GM12878 (cell line): ENCODE data around the gene GSTM2. TPM values are rescaled to one million over a fixed set of nuclear protein-coding genes. Genes with fewer than 3 reads are reported as not detected.

ENCODE experiments used
- ASH2L ChIP-seq: fragments of 300-600, 200-600 bp; sonication (generic); IDR thresholded peaks from 2 replicates; pipeline ENCODE4 v1.6.1; 2017; ENCODE audit warnings: low read depth, mild to moderate bottlenecking, borderline replicate concordance
- CBFB ChIP-seq: IDR thresholded peaks from 2 replicates; pipeline ENCODE4 v1.6.1; 2016; ENCODE audit warnings: antibody characterized with exemption, low read depth
- CHD2 ChIP-seq: IDR thresholded peaks from 2 replicates; pipeline ENCODE4 v1.6.1; 2011; ENCODE audit warnings: low read depth, low read length, improper control_type of control experiment, borderline replicate concordance
- E4F1 ChIP-seq: fragments of 450-650 bp; IDR thresholded peaks from 2 replicates; pipeline ENCODE4 v1.6.1; 2018; ENCODE audit warnings: borderline replicate concordance, mild to moderate bottlenecking; ENCODE audit not compliant: partially characterized antibody
- EP300 ChIP-seq, 2 experiments: fragments of 150-350 bp in 1 of 2; IDR thresholded peaks; 2 replicates each; pipeline ENCODE4 v1.6.1; 2011 to 2012; ENCODE audit warnings: low read depth in 2 of 2, low read length in 2 of 2, borderline replicate concordance in 1 of 2, improper control_type of control experiment in 1 of 2, inconsistent platforms in 1 of 2; ENCODE audit not compliant: control insufficient read depth in 1 of 2
- FOXK2 ChIP-seq: fragments of 450-650 bp; IDR thresholded peaks from 2 replicates; pipeline ENCODE4 v1.6.1; 2017; ENCODE audit warnings: mild to moderate bottlenecking, moderate library complexity
- JUNB ChIP-seq: IDR thresholded peaks from 2 replicates; pipeline ENCODE4 v1.6.1; 2016; ENCODE audit warnings: antibody characterized with exemption, mild to moderate bottlenecking
- NBN ChIP-seq: fragments of 450-650 bp; IDR thresholded peaks from 2 replicates; pipeline ENCODE4 v1.6.1; 2016
- NKRF ChIP-seq: fragments of 450-650 bp; conservative IDR thresholded peaks from 2 replicates; pipeline ENCODE4 v1.6.1; 2017; ENCODE audit warnings: mild to moderate bottlenecking, moderate library complexity
- NR2F1 ChIP-seq: fragments of 450-650 bp; conservative IDR thresholded peaks from 2 replicates; pipeline ENCODE4 v1.6.1; 2017; ENCODE audit warnings: mild to moderate bottlenecking
- POLR2A ChIP-seq: IDR thresholded peaks from 2 replicates; pipeline ENCODE4 v1.6.1; 2011; ENCODE audit warnings: low read depth, mild to moderate bottlenecking, low read length
- STAT1 ChIP-seq: fragments of 450-650 bp; conservative IDR thresholded peaks from 2 replicates; pipeline ENCODE4 v1.6.1; 2014; ENCODE audit warnings: antibody characterized with exemption, mild to moderate bottlenecking
- STAT3 ChIP-seq: IDR thresholded peaks from 2 replicates; pipeline ENCODE4 v1.6.1; 2011; ENCODE audit warnings: low read depth, low read length, improper control_type of control experiment
- TBL1XR1 ChIP-seq: IDR thresholded peaks from 2 replicates; pipeline ENCODE4 v1.6.1; 2012; ENCODE audit warnings: low read depth, low read length, improper control_type of control experiment
- ZBED1 ChIP-seq: IDR thresholded peaks from 2 replicates; pipeline ENCODE4 v1.6.1; 2016; ENCODE audit warnings: borderline replicate concordance
- ZBTB4 ChIP-seq: fragments of 450-650 bp; formaldehyde crosslinking; IDR thresholded peaks from 2 replicates; pipeline ENCODE4 v1.4.0; 2022; ENCODE audit warnings: mild to moderate bottlenecking, moderate library complexity
- polyA plus RNA-seq, 11 experiments: library from polyadenylated mRNA; depleted of rRNA in 4 of 11; unstranded in 6 of 11; stranded (reverse) in 5 of 11; fragments of >200 nt; fragmentation: Nextera tagmentation in 4 of 11; fragmentation: Illumina TruSeq in 1 of 11; extraction: Ambion mirVana in 4 of 11; extraction: Trizol in 1 of 11; gene quantifications; 1 replicate in 1 of 11; 2 replicates in 10 of 11; pipeline versions ENCODE4 v1.2.1 to v1.2.3, GENCODE V29; 2011 to 2016; ENCODE audit warnings: inconsistent platforms in 2 of 11, missing spikeins in 2 of 11, low read depth in 1 of 11
- total RNA-seq, 4 experiments: library from RNA; depleted of rRNA in 3 of 4; stranded (reverse); fragments of >200 nt in 3 of 4; fragmentation: Illumina TruSeq in 1 of 4; extraction: Trizol in 1 of 4; gene quantifications; 2 replicates each; pipeline versions ENCODE4 v1.2.1 to v1.2.3, GENCODE V29; 2013 to 2021
- TF ChIP-seq, protein P1 (sequence below): IDR thresholded peaks from 2 replicates; pipeline ENCODE4 v1.6.1; 2012; ENCODE audit warnings: low read depth, low read length, improper control_type of control experiment
- TF ChIP-seq, protein P2 (sequence below), 3 experiments: IDR thresholded peaks in 2 of 3; conservative IDR thresholded peaks in 1 of 3; 2 replicates each; pipeline ENCODE4 v1.5.1; 2011; ENCODE audit warnings: low read depth in 3 of 3, low read length in 3 of 3, mild to moderate bottlenecking in 3 of 3, control low read depth in 2 of 3, moderate library complexity in 2 of 3, inconsistent platforms in 1 of 3, mixed read lengths in 1 of 3; ENCODE audit not compliant: control insufficient read depth in 2 of 3, insufficient read depth in 1 of 3; ENCODE audit errors: extremely low read depth in 1 of 3

Gene GSTM2
- total and polyA plus RNA-seq, 10 of the 15 experiments (the other 5 are each of a cell fraction or from before 2014, with no cell fraction given) = 8.3 to 32.3 (median 20.2) TPM

GRCh38 chr1:109655615-109656519, 12.0 kb upstream of the GSTM2 start, which contains the start of gene GSTM4 (continued):
- TF ChIP-seq ZBTB4 (no peak), POLR2A (peak; percentile 77), NR2F1 (peak; percentile 77), CBFB (no peak; the same call in 1 of the 2 replicates), EP300 (IDR thresholded peaks at IDR 0.05; ENCODE audit: borderline replicate concordance in 1 of 2, control insufficient read depth in 1 of 2, low read depth in 2 of 2, low read length in 2 of 2) (no peak), E4F1 (peak; percentile 29), JUNB (no peak), STAT1 (no peak), ZBED1 (no peak), NKRF (peak; percentile 54; the same call in 1 of the 2 replicates), ASH2L (peak; percentile 46; the same call in 1 of the 2 replicates), FOXK2 (no peak), NBN (peak; percentile 79), TBL1XR1 (no peak), STAT3 (no peak), CHD2 (no peak)
- TF ChIP-seq, protein P1, sequence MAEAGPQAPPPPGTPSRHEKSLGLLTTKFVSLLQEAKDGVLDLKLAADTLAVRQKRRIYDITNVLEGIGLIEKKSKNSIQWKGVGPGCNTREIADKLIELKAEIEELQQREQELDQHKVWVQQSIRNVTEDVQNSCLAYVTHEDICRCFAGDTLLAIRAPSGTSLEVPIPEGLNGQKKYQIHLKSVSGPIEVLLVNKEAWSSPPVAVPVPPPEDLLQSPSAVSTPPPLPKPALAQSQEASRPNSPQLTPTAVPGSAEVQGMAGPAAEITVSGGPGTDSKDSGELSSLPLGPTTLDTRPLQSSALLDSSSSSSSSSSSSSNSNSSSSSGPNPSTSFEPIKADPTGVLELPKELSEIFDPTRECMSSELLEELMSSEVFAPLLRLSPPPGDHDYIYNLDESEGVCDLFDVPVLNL = no peak
- TF ChIP-seq, protein P2, sequence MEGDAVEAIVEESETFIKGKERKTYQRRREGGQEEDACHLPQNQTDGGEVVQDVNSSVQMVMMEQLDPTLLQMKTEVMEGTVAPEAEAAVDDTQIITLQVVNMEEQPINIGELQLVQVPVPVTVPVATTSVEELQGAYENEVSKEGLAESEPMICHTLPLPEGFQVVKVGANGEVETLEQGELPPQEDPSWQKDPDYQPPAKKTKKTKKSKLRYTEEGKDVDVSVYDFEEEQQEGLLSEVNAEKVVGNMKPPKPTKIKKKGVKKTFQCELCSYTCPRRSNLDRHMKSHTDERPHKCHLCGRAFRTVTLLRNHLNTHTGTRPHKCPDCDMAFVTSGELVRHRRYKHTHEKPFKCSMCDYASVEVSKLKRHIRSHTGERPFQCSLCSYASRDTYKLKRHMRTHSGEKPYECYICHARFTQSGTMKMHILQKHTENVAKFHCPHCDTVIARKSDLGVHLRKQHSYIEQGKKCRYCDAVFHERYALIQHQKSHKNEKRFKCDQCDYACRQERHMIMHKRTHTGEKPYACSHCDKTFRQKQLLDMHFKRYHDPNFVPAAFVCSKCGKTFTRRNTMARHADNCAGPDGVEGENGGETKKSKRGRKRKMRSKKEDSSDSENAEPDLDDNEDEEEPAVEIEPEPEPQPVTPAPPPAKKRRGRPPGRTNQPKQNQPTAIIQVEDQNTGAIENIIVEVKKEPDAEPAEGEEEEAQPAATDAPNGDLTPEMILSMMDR (IDR thresholded peaks at IDR 0.05 in 2 of 3, conservative IDR thresholded peaks at IDR 0.05 in 1 of 3; ENCODE audit: control insufficient read depth in 2 of 3, extremely low read depth in 1 of 3, insufficient read depth in 1 of 3, low read depth in 3 of 3, low read length in 3 of 3) = no peak
